ENCODE data around the gene ZNF28. TPM values are rescaled to one million over a fixed set of nuclear protein-coding genes. Genes with fewer than 3 reads are reported as not detected.
"Not testable (repeated sequence)": the region's sequence is repeated elsewhere in the genome, so short reads cannot be mapped to it uniquely, and the experiment has no call there.

The ZNF28 gene
- 7.5 TPM for total RNA-seq
- long read RNA-seq, full-length matches to known transcripts = 2 of 9 reads
- long read RNA-seq, partial matches to known transcripts = 0 of 9 reads
- long read RNA-seq, other reads (novel, unspliced or antisense) = 7 of 9 reads

- ATAC-seq (ENCODE audit: poor library complexity) (peak; percentile 100), DNase-seq (peak; percentile 90)
- intact Hi-C loops (cut with DNase I) = not testable (repeated sequence)
These were observed at the start of gene ZNF28 for GRCh38 chr19:52821204-52821960. Gene ZNF28 (minus strand): TSS chr19:52821633. CDS start chr19:52817958, 3,675 bp downstream.

DNA sequence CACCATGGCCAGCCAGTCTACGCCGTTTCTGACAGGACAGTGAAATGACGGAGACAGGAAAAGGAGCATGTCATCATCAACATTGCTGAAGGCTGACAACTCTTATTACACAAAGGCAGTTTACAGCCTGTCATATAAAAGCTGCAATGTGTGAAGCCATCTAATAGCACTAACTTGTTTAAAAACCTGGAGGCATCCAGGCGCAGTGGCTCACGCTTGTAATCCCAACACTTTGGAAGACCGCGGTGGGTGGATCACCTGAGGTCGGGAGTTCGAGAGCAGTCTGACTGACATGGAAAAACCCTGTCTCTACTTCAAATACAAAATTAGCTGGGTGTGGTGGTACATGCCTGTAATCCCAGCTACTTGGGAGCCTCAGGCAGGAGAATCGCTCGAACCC is 46.6 kb upstream of the ZNF28 start:
- ATAC-seq (ENCODE audit: poor library complexity); intact Hi-C loops (cut with DNase I); DNase-seq: not testable (repeated sequence)

GRCh38 chr19:52857378-52858191 is 36.2 kb upstream of the ZNF28 start, which contains the start of gene ZNF468:
Gene ZNF468 (minus strand): TSS chr19:52857619. CDS start chr19:52854272, 3,347 bp downstream.
- intact Hi-C loops (cut with DNase I) = not testable (repeated sequence)
- peak; percentile 100 for ATAC-seq (ENCODE audit: poor library complexity)
- DNase-seq = peak; percentile 78

DNA sequence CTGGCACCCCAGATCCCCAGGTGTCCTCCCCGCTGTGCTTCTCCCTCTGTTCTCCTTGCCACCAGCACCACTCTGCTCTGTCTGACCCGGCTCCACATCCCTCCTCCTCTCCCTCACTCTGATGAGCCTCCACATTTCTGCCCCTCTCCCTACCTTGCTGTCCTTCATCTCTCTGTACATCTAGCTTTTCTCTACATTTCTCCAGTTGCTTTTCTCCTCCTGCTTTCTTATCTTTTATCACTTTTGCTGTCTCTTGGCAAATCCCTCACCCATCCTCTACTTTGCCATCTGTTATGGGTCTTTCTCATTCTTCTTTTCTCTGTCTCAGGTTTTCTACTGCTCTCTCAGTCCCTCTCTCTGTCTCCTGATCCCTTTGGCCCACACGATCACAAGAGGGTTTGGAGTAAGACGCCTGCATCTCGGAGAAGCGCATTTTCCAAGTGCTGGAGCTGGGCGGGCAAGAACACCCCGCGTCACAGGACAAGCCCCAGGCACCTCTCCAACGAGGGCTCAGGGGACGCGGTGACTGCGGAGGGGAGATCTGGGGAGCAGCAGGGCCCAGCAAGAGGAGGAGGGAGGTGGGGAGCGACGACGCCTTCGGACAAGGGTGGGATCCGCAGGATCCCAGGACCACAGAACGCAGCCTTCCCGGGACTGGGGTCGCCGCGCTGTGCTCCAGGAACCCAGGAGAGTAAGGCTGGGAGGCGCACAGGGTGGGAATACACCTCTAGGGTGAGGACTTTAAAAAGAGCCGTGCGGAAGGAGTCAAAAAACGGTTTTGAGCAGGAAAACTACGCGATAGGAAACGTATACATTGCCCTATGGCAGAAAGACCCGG is 35.3 kb upstream of the ZNF28 start:
- intact Hi-C loops (cut with DNase I); DNase-seq: not testable (repeated sequence)
- peak; percentile 61 for ATAC-seq (ENCODE audit: poor library complexity)

DNA sequence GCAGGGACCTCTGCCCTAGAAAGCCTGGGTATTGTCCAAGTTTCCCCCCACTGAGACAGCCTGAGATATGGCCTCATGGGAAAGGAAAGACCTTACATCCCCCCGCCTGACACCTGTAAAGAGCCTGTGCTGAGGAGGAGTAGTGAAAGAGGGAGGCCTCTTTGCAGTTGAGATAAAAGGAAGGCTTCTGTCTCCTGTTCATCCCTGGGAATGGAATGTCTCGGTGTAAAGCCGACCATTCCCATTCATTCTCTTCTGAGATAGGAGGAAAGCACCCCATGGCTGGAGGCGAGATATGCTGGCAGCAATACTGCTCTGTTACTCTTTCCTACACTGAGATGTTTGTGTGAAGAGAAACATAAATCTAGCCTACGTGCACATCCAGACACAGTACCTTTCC is 25.9 kb upstream of the ZNF28 start:
- intact Hi-C loops (cut with DNase I); DNase-seq; ATAC-seq (ENCODE audit: poor library complexity): not testable (repeated sequence)

DNA sequence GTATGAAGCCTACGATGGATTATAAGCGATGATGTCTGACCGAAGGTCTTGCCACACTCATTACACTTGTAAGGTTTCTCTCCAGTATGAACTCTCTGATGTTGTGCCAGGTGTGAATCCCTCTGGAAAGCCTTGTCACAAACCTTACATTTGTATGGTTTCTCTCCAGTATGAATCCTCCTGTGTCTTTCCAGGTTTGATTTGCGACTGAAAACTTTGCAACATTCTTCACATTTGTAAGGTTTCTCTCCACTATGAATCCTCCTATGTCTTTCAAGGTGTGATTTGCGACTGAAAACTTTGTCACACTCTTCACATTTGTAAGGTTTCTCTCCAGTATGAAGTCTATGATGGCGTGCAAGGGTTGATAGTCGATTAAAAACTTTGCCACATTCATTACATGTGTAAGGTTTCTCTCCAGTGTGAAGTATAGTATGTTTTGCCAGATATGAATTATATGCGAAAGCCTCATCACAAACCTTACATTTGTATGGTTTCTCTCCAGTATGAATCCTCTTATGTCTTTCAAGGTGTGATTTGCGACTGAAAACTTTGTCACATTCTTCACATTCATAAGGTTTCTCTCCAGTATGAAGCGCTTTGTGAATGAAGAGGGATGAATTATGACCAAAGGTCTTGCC is 19.5 kb upstream of the ZNF28 start:
- ATAC-seq (ENCODE audit: poor library complexity); intact Hi-C loops (cut with DNase I); DNase-seq: not testable (repeated sequence)

DNA sequence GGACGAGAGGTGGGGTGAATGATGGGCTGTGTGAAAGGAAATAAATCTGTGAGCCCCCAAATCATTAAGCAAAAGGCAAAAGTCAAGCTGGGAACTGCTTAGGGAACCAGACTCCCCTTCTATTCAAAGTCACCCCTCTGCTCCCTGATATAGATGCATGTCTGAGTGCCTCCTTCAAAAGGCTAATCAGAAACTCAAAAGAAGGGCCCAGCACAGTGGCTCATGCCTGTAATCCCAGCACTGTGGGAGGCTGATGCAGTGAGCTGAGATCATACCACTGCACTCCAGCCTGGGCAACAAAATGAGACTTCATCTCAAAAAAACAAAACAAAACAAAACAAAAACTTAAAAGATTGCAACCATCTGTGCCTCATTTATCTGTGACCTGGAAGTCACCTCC is 12.9 kb upstream of the ZNF28 start:
- ATAC-seq (ENCODE audit: poor library complexity); DNase-seq; intact Hi-C loops (cut with DNase I): not testable (repeated sequence)

DNA sequence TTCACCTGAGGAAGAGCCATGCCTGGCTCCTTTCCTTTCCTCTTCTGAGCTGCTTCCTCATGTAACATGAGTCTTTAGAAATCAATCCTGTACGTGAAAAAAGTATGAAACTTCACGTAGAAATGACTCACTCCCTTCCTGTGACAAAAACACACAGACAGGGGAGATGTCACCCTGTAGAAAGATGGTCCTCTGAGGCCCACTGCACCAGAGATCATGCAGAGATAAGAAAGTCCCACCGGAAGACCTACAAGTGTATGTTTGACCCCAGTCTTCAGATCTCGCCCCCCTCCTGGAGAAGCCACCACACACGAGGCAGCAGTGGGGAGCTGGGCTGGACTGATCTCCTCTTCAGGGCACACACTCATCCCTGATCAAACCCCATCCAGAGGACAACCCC is 12.1 kb upstream of the ZNF28 start:
- intact Hi-C loops (cut with DNase I); DNase-seq; ATAC-seq (ENCODE audit: poor library complexity): not testable (repeated sequence)

DNA sequence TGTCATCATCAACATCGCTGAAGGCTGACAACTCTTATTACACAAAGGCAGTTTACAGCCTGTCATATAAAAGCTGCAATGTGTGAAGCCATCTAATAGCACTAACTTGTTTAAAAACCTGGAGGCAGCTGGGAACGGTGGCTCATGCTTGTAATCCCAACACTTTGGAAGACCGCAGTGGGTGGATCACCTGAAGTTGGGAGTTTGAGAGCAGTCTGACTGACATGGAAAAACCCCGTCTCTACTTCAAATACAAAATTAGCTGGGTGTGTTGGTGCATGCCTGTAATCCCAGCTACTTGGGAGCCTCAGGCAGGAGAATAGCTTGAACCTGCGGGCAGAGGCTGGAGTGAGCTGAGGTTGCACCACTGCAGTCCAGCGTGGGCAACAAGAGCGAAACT is 8.4 kb upstream of the ZNF28 start:
- ATAC-seq (ENCODE audit: poor library complexity); DNase-seq; intact Hi-C loops (cut with DNase I): not testable (repeated sequence)

GRCh38 chr19:52825765-52826164 is 4.3 kb upstream of the ZNF28 start:
- intact Hi-C loops (cut with DNase I) = no loop called here
- no peak for DNase-seq
- ATAC-seq (ENCODE audit: poor library complexity) = no peak

DNA sequence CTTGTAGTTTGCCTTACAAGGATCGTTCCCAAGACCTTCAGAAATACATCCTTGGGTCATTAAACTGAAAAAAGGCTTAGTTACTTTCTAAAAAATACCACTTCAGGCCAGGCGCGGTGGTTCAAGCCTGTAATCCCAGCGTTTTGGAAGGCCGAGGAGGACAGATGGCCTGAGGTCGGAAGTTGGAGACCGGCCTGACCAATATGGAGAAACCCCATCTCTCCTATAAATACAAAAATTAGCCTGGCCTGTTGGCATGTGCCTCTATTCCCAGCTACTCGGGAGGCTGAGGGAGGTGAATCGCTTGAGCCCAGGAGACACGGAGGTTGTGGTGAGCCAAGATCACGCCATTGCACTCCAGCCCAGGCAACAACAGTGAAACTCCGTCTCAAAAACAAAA is 2.2 kb upstream of the ZNF28 start:
- DNase-seq = no peak

DNA sequence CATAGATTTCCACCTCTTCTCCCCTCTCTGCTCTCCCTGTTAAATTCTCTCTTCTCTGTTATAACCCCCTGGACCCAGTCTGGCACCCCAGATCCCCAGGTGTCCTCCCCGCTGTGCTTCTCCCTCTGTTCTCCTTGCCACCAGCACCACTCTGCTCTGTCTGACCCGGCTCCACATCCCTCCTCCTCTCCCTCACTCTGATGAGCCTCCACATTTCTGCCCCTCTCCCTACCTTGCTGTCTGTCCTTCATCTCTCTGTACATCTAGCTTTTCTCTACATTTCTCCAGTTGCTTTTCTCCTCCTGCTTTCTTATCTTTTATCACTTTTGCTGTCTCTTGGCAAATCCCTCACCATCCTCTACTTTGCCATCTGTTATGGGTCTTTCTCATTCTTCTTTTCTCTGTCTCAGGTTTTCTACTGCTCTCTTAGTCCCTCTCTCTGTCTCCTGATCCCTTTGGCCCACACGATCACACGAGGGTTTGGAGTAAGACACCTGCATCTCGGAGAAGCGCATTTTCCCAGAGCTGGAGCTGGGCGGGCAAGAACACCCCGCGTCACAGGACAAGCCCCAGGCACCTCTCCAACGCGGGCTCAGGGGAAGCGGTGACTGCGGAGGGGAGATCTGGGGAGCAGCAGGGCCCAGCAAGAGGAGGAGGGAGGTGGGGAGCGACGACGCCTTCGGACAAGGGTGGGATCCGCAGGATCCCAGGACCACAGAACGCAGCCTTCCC is 795 bp downstream of the ZNF28 start:
- DNase-seq = peak; percentile 55
- intact Hi-C loops (cut with DNase I) = not testable (repeated sequence)
- peak; percentile 58 for ATAC-seq (ENCODE audit: poor library complexity)

More for the DNA sequence above, 2.2 kb upstream of the ZNF28 start:
- intact Hi-C loops (cut with DNase I) = no loop called here
- ATAC-seq (ENCODE audit: poor library complexity) = no peak

GRCh38 chr19:52809801-52810200 is 11.6 kb downstream of the ZNF28 start:
- intact Hi-C loops (cut with DNase I) = no loop called here
- DNase-seq (no peak), ATAC-seq (ENCODE audit: poor library complexity) (no peak)

- intact Hi-C loops (cut with DNase I); ATAC-seq (ENCODE audit: poor library complexity); DNase-seq: not testable (repeated sequence)
These were observed 21.3 kb downstream of the ZNF28 start for GRCh38 chr19:52799950-52800640.

DNA sequence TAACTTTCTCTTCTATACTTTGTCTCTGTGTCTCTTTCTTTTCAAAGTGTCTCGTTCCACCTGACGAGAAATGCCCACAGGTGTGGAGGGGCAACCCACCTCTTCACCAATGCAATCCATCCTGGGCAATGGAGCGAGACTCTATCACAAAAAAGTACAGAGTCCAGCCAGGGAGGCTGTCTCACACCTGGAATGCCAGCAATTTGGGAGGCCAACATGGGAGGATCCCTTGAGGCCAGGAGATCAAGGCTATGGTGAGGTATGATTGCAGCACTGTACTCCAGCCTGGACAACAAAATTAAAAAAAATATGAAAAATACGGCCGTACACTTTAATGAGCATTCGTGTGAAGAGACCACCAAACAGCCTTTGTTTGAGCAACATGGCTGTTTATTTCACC is 32.0 kb downstream of the ZNF28 start:
- DNase-seq (no peak), ATAC-seq (ENCODE audit: poor library complexity) (no peak)
- intact Hi-C loops (cut with DNase I) = no loop called here

DNA sequence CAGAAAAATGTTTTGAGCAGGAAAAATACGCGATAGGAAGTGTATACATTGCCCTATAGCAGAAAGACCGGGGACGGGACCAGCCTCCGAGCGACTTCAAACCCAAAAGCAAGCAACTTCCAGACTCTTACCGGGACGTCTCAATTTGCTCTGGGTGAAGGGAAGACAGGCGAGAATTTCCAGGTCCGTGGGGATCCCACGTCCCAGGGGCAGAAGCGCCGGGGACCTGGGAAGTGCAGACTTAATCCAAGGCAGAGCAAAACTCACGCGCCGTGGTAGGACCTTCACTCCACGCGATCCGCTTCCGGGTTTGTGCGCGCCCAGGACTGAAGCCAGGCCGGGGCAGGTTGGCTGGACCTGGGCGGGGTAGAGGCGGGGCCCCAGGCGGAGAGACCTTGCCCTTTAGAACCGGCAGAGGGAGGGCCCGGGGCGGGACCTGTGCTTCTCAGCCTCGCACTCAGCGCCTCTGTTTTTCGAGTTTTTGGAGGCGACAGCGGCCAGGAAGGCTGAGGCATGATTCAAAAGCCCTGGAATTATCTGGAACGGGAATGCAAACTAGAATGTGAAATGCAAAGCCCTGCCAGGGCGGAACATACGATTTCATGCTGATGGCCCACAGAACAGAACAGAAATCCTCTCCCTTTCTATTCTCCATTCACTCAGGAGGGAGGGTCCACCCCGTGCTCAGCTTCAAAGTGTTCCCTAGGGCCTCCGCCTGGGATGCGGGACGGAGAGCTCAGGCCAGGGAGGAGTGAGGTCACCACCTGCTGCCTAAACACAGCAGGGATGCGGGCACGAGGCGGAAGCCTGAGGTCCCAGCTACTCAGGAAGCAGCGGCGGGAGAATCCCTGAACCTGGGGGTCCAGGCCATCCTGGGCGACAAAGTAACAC is 34.7 kb downstream of the ZNF28 start, which contains the start of gene ZNF600:
ZNF600 (minus strand) TSS at position 328 of the 891 bp plus-strand sequence. CDS start 7,903 bp downstream, outside the sequence.
- intact Hi-C loops (cut with DNase I) = not testable (repeated sequence)
- DNase-seq = peak; percentile 95
- ATAC-seq (ENCODE audit: poor library complexity) = peak; percentile 99

All from Right ventricle myocardium superior (tissue), 1 donor.